Activated CD8-positive, alpha-beta memory T cell treated with anti-CD3 and anti-CD28 coated beads, Interleukin-2, amount 50 U/mL, for 24 hours (primary cell): Measurements from ENCODE around the gene P2RY6.

Experiments used
- DNase-seq: peaks from one replicate; pipeline ENCODE4 v3.0.0-alpha.2; 2020; ENCODE audit errors: extremely low read depth

P2RY6 gene

GRCh38 chr11:73316422-73316821 lies 44.3 kb downstream of the P2RY6 start:
- DNase-seq, result no peak

GRCh38 chr11:73317373-73317772 lies 45.2 kb downstream of the P2RY6 start:
- DNase-seq, result no peak

GRCh38 chr11:73317803-73318202 lies 45.7 kb downstream of the P2RY6 start:
- DNase-seq, result no peak

- DNase-seq, result no peak
Observed at GRCh38 chr11:73318501-73319011, 46.4 kb downstream of the P2RY6 start.

- DNase-seq, result no peak
Observed at GRCh38 chr11:73320763-73321603, 48.8 kb downstream of the P2RY6 start.

GRCh38 chr11:73321604-73322381 lies 49.7 kb downstream of the P2RY6 start:
- DNase-seq, result no peak

- DNase-seq, result no peak
Observed at GRCh38 chr11:73322382-73323306, 50.5 kb downstream of the P2RY6 start.

GRCh38 chr11:73323464-73323863 lies 51.3 kb downstream of the P2RY6 start:
- no peak for DNase-seq

- DNase-seq, result no peak
Observed at GRCh38 chr11:73324116-73324515, 52.0 kb downstream of the P2RY6 start.

- no peak for DNase-seq
Observed at GRCh38 chr11:73324665-73325035, 52.5 kb downstream of the P2RY6 start.

GRCh38 chr11:73325036-73325981 lies 53.2 kb downstream of the P2RY6 start:
- DNase-seq, result no peak

GRCh38 chr11:73326929-73327811 lies 55.0 kb downstream of the P2RY6 start:
- no peak for DNase-seq

GRCh38 chr11:73327812-73328364 lies 55.8 kb downstream of the P2RY6 start:
- DNase-seq, result no peak

GRCh38 chr11:73330569-73331093 lies 58.5 kb downstream of the P2RY6 start:
- no peak for DNase-seq

- DNase-seq, result no peak
Observed at GRCh38 chr11:73331138-73331916, 59.2 kb downstream of the P2RY6 start.

GRCh38 chr11:73333173-73333572 lies 61.0 kb downstream of the P2RY6 start:
- DNase-seq, result no peak

- no peak for DNase-seq
Observed at GRCh38 chr11:73333640-73334383, 61.7 kb downstream of the P2RY6 start.
